ENCODE data around the gene SPATA13. TPM values are rescaled to one million over a fixed set of nuclear protein-coding genes. Genes with fewer than 3 reads are reported as not detected.
"Not testable (repeated sequence)": the region's sequence is repeated elsewhere in the genome, so short reads cannot be mapped to it uniquely, and the experiment has no call there.

SPATA13 gene
- total and polyA plus RNA-seq, 10 of the 15 experiments (the other 5 are each of a cell fraction or from before 2014, with no cell fraction given), result 2.4 to 11.1 (median 10.2) TPM

GRCh38 chr13:24308488-24309020 lies 148.0 kb downstream of the SPATA13 start (continued):
- TF ChIP-seq CEBPZ (IDR thresholded peaks at IDR 0.05; ENCODE audit: low read depth, low read length) (no peak), RAD21 (IDR thresholded peaks at IDR 0.05; ENCODE audit: insufficient read depth, low read depth, low read length) (no peak)

- intact Hi-C loops (cut with micrococcal nuclease; ENCODE audit: unreplicated experiment); H3K36me3 ChIP-seq (ENCODE audit: control insufficient read depth in 2 of 2, insufficient read depth in 2 of 2, low read length in 1 of 2); H3K4me3 ChIP-seq; FAIRE-seq; H3K4me1 ChIP-seq (ENCODE audit: control insufficient read depth, insufficient read depth, low read length); in situ Hi-C loops (cut with MboI); POLR2A ChIA-PET; H3K9ac ChIP-seq (ENCODE audit: control insufficient read depth, insufficient read depth, low read length); DNase-seq (ENCODE audit: low read depth, low spot score); H3K27me3 ChIP-seq (replicated peaks in 1 of 2; ENCODE audit: control insufficient read depth in 2 of 2, insufficient read depth in 2 of 2, low read length in 1 of 2); BruUV-seq (replicated peaks); RAD21 ChIA-PET (ENCODE audit: unreplicated experiment); ATAC-seq; H2AFZ ChIP-seq (ENCODE audit: control insufficient read depth, low read depth, low read length); SMC1A ChIA-PET (ENCODE audit: uncharacterized antibody, unreplicated experiment); H3K27ac ChIP-seq (ENCODE audit: control insufficient read depth, insufficient read depth); H4K20me1 ChIP-seq (ENCODE audit: control insufficient read depth, insufficient read depth); H3K9me3 ChIP-seq (replicated peaks; ENCODE audit: control insufficient read depth, insufficient read depth, low read length); H3K79me2 ChIP-seq (ENCODE audit: control insufficient read depth, insufficient read depth, low read length); H3K4me2 ChIP-seq (ENCODE audit: control insufficient read depth, insufficient read depth): not testable (repeated sequence)
- CTCF ChIA-PET, result interaction anchor here (1.0 kb wide), 1 partner anchor 81 kb away, joined by 3 read pairs; no protein-coding TSS in a partner anchor
- 70% methylated on average over 2 of the region's 2 CpGs for WGBS (ENCODE audit: insufficient coverage, insufficient replicate concordance, low lambda C conversion rate, missing lambda C conversion rate)
Measured at GRCh38 chr13:24309300-24309699, 148.8 kb downstream of the SPATA13 start, which contains the start of gene C1QTNF9. Gene C1QTNF9 (plus strand): TSS chr13:24309580. CDS start chr13:24316004, 6,424 bp downstream.

Measured in GM12878 (cell line).